Endothelial cell of umbilical vein (primary cell): Measurements from ENCODE around the gene RBM33. TPM values are rescaled to one million over a fixed set of nuclear protein-coding genes. Genes with fewer than 3 reads are reported as not detected.

Experiments
- BruUV-seq: library from RNA; stranded (reverse); fragments of 400-500 nt; replicated peaks from 2 replicates; lab custom pipeline; 2021; lab: Mats Ljungman, UMichigan
- CTCF ChIA-PET: fragments of 300-600, 350-600 bp; sonication (Branson Sonifier 250); formaldehyde crosslinking; loops from one replicate; lab custom pipeline; 2021; ENCODE audit warnings: antibody characterized with exemption, inconsistent platforms; lab: Charles Lee
- POLR2A ChIA-PET: fragments of 300-600, 350-600 bp; sonication (Branson Sonifier 250); formaldehyde crosslinking; loops from one replicate; lab custom pipeline; 2021; ENCODE audit warnings: antibody characterized with exemption, inconsistent platforms; lab: Charles Lee
- DNase-seq: peaks from one replicate; pipeline ENCODE4 v3.0.0-alpha.2; 2011; ENCODE audit warnings: low read depth, low spot score
- FAIRE-seq: peaks from 2 replicates; lab custom pipeline; 2011; peaks lifted over from hg19 to GRCh38; lab: Jason Lieb, UNC
- H2AFZ ChIP-seq: 2 replicates; pipeline ENCODE4 v1.6.0; 2012; ENCODE audit warnings: low read depth, low read length, control low read depth, inconsistent platforms
- H3K27ac ChIP-seq: 2 replicates; pipeline ENCODE4 v1.5.1; 2011; ENCODE audit warnings: low read depth, mild to moderate bottlenecking, control low read depth, low read length, moderate library complexity; ENCODE audit not compliant: insufficient read depth
- H3K27me3 ChIP-seq, 2 experiments: 2 replicates each; pipeline versions ENCODE4 v1.6.0 to v1.6.1; 2011; ENCODE audit warnings: low read length in 2 of 2, mixed read lengths in 1 of 2; ENCODE audit not compliant: control insufficient read depth in 2 of 2, insufficient read depth in 2 of 2
- H3K36me3 ChIP-seq, 2 experiments: 2 replicates in 1 of 2; 3 replicates in 1 of 2; pipeline ENCODE4 v1.5.1; 2011; ENCODE audit warnings: low read length in 2 of 2, mild to moderate bottlenecking in 1 of 2, moderate library complexity in 1 of 2; ENCODE audit not compliant: control insufficient read depth in 2 of 2, insufficient read depth in 2 of 2; ENCODE audit errors: extremely low read depth in 1 of 2
- H3K4me1 ChIP-seq: 3 replicates; pipeline ENCODE4 v1.5.1; 2011; ENCODE audit warnings: mild to moderate bottlenecking, low read length; ENCODE audit not compliant: control insufficient read depth, insufficient read depth; ENCODE audit errors: extremely low read depth
- H3K4me2 ChIP-seq: 2 replicates; pipeline ENCODE4 v1.6.1; 2011; ENCODE audit warnings: low read length, control low read depth, mixed read lengths; ENCODE audit not compliant: insufficient read depth
- H3K4me3 ChIP-seq, 3 experiments: fragments of 200-600 bp in 1 of 3; sonication (generic), shearing (Covaris generic) in 1 of 3; replicated peaks in 1 of 3; 2 replicates each; pipeline ENCODE4 v1.5.1; 2011 to 2016; ENCODE audit warnings: control low read depth in 3 of 3, low read length in 3 of 3, mild to moderate bottlenecking in 2 of 3, inconsistent platforms in 1 of 3, low read depth in 1 of 3, moderate library complexity in 1 of 3; ENCODE audit not compliant: insufficient read depth in 1 of 3
- H3K79me2 ChIP-seq: 2 replicates; pipeline ENCODE4 v1.6.0; 2012; ENCODE audit warnings: low read length, inconsistent platforms; ENCODE audit not compliant: control insufficient read depth, insufficient read depth
- H3K9ac ChIP-seq: replicated peaks from 2 replicates; pipeline ENCODE3; 2011; ENCODE audit warnings: low read length, control low read depth; ENCODE audit not compliant: insufficient read depth; ENCODE audit errors: extremely low read depth
- H3K9me1 ChIP-seq: replicated peaks from 3 replicates; pipeline ENCODE4 v1.6.0; 2011; ENCODE audit warnings: mild to moderate bottlenecking, low read length; ENCODE audit not compliant: control insufficient read depth, insufficient read depth; ENCODE audit errors: extremely low read depth
- H3K9me3 ChIP-seq: replicated peaks from 2 replicates; pipeline ENCODE4 v1.5.1; 2012; ENCODE audit warnings: low read length, inconsistent platforms; ENCODE audit not compliant: control insufficient read depth, insufficient read depth
- H4K20me1 ChIP-seq: replicated peaks from 2 replicates; pipeline ENCODE3; 2011; ENCODE audit warnings: mild to moderate bottlenecking, low read length; ENCODE audit not compliant: control insufficient read depth, insufficient read depth; ENCODE audit errors: extremely low read depth
- CTCF ChIP-seq, 2 donors: IDR thresholded peaks; 1 replicate in 1 of 2; 2 replicates in 1 of 2; pipeline ENCODE4 v1.5.1; 2011; ENCODE audit warnings: low read length in 2 of 2, mild to moderate bottlenecking in 2 of 2, moderate library complexity in 2 of 2, control low read depth in 1 of 2, inconsistent platforms in 1 of 2, low read depth in 1 of 2; ENCODE audit not compliant: insufficient read depth in 1 of 2; ENCODE audit errors: extremely low read depth in 1 of 2
- EZH2 ChIP-seq: IDR thresholded peaks from 2 replicates; pipeline ENCODE4 v1.6.1; 2012; ENCODE audit warnings: borderline replicate concordance, low read depth, mild to moderate bottlenecking, moderate library complexity, low read length, inconsistent platforms; ENCODE audit not compliant: severe bottlenecking
- FOS ChIP-seq: IDR thresholded peaks from 2 replicates; pipeline ENCODE4 v1.6.1; 2011; ENCODE audit warnings: mild to moderate bottlenecking, low read length, moderate library complexity, borderline replicate concordance; ENCODE audit not compliant: insufficient read depth
- GATA2 ChIP-seq: IDR thresholded peaks from 2 replicates; pipeline ENCODE4 v1.7.0; 2011; ENCODE audit warnings: low read depth, mild to moderate bottlenecking, moderate library complexity, mixed read lengths, low read length; ENCODE audit not compliant: insufficient read length, insufficient read depth
- JUN ChIP-seq: IDR thresholded peaks from 2 replicates; pipeline ENCODE4 v1.6.1; 2011; ENCODE audit warnings: borderline replicate concordance, low read depth; ENCODE audit not compliant: insufficient read length, insufficient read depth
- MYC ChIP-seq: IDR thresholded peaks from one replicate; pipeline ENCODE4 v1.6.1; 2011; ENCODE audit warnings: mild to moderate bottlenecking, low read depth, low read length
- POLR2A ChIP-seq: IDR thresholded peaks from 2 replicates; pipeline ENCODE4 v1.6.1; 2012; ENCODE audit warnings: low read depth, mild to moderate bottlenecking, control low read depth, low read length
- POLR2AphosphoS5 ChIP-seq: IDR thresholded peaks from 2 replicates; pipeline ENCODE4 v1.6.1; 2012; ENCODE audit warnings: low read depth, mild to moderate bottlenecking, control low read depth, low read length, moderate library complexity; ENCODE audit not compliant: insufficient read depth
- dilution Hi-C: fragments of 300-500 bp; cut with MboI; formaldehyde crosslinking; loops from one replicate; pipeline ENCODE4 v1.15.0; 2019; ENCODE audit warnings: low sequenced_read_pairs; ENCODE audit not compliant: extremely low pct_ligation_motif_present
- intact Hi-C: fragments of 100-400 bp; cut with micrococcal nuclease; formaldehyde crosslinking; loops from one replicate; pipeline ENCODE4 v1.10.0; 2022
- polyA plus RNA-seq, 4 experiments: library from polyadenylated mRNA; depleted of rRNA in 3 of 4; stranded (reverse) in 3 of 4; unstranded in 1 of 4; fragments of >200 nt; gene quantifications; 2 replicates each; pipeline versions ENCODE4 v1.2.1 to v1.2.3, GENCODE V29; 2011 to 2012; ENCODE audit warnings: missing spikeins in 1 of 4
- total RNA-seq: library from RNA; stranded (reverse); gene quantifications from 2 replicates; pipeline ENCODE4 v1.2.3, GENCODE V29; 2021
- TF ChIP-seq, protein P1 (sequence below): IDR thresholded peaks from 2 replicates; pipeline ENCODE4 v1.6.1; 2011; ENCODE audit not compliant: insufficient read depth, insufficient read length

The RBM33 gene
- total and polyA plus RNA-seq, 2 donors (not counting 3 experiments of a cell fraction or from before 2014, with no cell fraction given), result 16.2 to 68.2 TPM

DNA sequence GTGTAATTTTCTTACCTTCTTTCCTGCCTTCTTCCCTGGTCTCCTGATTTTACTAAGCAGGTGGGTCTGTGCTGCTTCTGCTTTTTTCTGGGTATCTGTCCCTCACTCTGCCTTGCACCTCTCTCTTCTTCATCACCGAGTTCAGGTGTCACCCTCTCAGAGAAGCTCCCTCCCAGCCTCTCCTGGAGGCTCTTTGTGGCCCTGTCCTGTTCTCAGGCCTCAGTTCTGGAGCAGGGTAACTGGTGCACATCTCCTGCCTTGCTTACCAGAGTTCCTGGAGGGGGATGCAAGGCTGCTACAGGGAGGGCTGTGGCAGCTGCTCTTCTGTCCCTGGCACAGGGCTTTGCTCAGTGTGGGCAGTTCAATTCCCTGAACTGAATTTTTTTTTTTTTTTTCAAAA lies 66.1 kb downstream of the RBM33 start:
- TF ChIP-seq POLR2A (no peak), FOS (no peak), JUN (no peak), GATA2 (no peak), EZH2 (no peak), POLR2AphosphoS5 (no peak), MYC (no peak), CTCF (IDR thresholded peaks at IDR 0.05; ENCODE audit: extremely low read depth in 1 of 2, insufficient read depth in 1 of 2, low read depth in 1 of 2, low read length in 2 of 2) (no peak)
- TF ChIP-seq, protein P1, sequence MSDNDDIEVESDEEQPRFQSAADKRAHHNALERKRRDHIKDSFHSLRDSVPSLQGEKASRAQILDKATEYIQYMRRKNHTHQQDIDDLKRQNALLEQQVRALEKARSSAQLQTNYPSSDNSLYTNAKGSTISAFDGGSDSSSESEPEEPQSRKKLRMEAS, result no peak
- Histone ChIP-seq H3K9ac (no peak overlapping the region), H3K36me3 (peaks cover 15 to 18% of the 10 kb centered on the region in 2 experiments)

More for the DNA sequence above, 66.1 kb downstream of the RBM33 start:
- CTCF ChIA-PET, result no interaction called here
- no peaks in the 10 kb centered on the region for H3K4me1 ChIP-seq
- H4K20me1 ChIP-seq, result peaks cover 2% of the 10 kb centered on the region
- H3K9me1 ChIP-seq, result no peaks in the 10 kb centered on the region
- DNase-seq (no peak), FAIRE-seq (no peak)
- intact Hi-C loops, result no loop called here
- dilution Hi-C loops, result no loop called here
- H3K27ac ChIP-seq, result no peak overlapping the region
- no TSS peak for BruUV-seq
- H3K4me2 ChIP-seq, result no peak overlapping the region
- peaks cover 49% of the 10 kb centered on the region for H3K79me2 ChIP-seq
- no peaks in the 10 kb centered on the region for H3K9me3 ChIP-seq
- H3K4me3 ChIP-seq, result no peak overlapping the region
- H2AFZ ChIP-seq, result no peak overlapping the region
- no peaks in the 10 kb centered on the region for H3K27me3 ChIP-seq
- POLR2A ChIA-PET, result no interaction called here
